Limb (tissue), 2 donors: Measurements from ENCODE around the gene PPP1R13B.

Experiments used
- DNase-seq, 2 donors: peaks; one replicate each; pipeline ENCODE4 v3.0.0-alpha.2; 2016; ENCODE audit errors: extremely low spot score in 2 of 2

The PPP1R13B gene

GRCh38 chr14:103687712-103688111 lies 159.7 kb downstream of the PPP1R13B start:
- DNase-seq: no peak

- DNase-seq: no peak
Measured at GRCh38 chr14:103686831-103687485, 160.4 kb downstream of the PPP1R13B start.

GRCh38 chr14:103685276-103686211 lies 161.8 kb downstream of the PPP1R13B start:
- DNase-seq: no peak

- no peak for DNase-seq
Measured at GRCh38 chr14:103684871-103685270, 162.5 kb downstream of the PPP1R13B start.

- peak in 1 of 2 donors; percentile 17 for DNase-seq
Measured at GRCh38 chr14:103684471-103684870, 162.9 kb downstream of the PPP1R13B start.
